NCI-H2107 (cell line): ENCODE data around the gene CAB39L.
A peak's percentile ranks its signal among the peaks of the same experiment; 100 is the strongest.

Experiments used
- DNase-seq: peaks from one replicate; lab custom pipeline; 2025; lab: John Stamatoyannopoulos, UW

CAB39L gene

GRCh38 chr13:49443704-49444523, at the start of gene CAB39L, which contains the start of gene SETDB2:
TSS of gene CAB39L (minus strand) at chr13:49444064. CDS start at chr13:49382910, 61,154 bp downstream.
TSS of gene SETDB2 (plus strand) at chr13:49444274. CDS start at chr13:49451894, 7,620 bp downstream.
- peak; percentile 94 for DNase-seq

GRCh38 chr13:49488563-49488962, 44.7 kb upstream of the CAB39L start:
- no peak for DNase-seq

DNA sequence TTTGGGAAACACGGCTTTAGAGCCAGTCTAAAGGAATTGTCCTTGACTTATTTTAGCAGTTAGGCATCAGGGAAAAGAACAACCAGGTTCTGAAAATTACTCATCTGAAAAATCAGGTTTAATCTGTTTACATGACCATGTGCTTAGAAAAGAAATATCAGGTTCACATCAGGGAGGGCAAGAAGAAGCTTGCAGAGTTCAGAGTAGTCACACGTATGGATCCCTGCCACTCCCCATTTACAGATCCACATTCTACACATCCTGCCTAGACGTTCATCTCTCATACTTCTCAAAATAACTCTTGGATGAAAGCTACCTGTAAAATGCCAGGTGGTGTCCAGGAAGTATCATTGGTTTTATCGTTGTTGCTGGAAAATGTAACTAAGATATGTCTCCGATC, 37.9 kb upstream of the CAB39L start:
- no peak for DNase-seq

GRCh38 chr13:49476529-49476928, 32.7 kb upstream of the CAB39L start:
- DNase-seq, result no peak

GRCh38 chr13:49472186-49472585, 28.3 kb upstream of the CAB39L start:
- no peak for DNase-seq

DNA sequence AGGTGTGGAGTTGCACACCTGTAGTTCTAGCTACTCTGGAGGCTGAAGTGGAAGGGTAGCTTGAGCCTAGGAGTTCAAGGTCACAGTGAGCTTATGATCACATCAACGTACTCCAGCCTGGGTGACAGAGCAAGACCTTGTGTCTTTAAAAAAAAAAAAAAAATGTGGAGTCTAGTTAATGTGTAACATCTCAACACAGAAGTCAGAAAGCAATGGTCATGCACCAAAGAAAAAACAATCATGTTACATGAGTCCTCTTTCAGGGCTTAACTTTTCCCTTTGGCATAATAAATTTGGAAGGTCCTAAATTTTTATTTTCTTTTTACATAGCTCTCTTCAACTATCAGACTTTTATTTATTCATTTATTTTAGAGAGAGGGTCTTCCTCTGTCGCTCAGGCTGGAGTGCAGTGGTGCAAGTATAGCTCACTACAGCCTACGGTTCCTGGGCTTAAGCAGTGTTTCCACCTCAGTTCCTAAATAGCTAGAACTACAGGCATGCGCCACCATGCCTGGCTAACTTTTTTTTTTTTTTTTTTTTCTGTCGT, 22.5 kb upstream of the CAB39L start:
- DNase-seq, result no peak

- DNase-seq, result no peak
These were observed 20.9 kb upstream of the CAB39L start for GRCh38 chr13:49464621-49465325.

- no peak for DNase-seq
These were observed 20.2 kb upstream of the CAB39L start for GRCh38 chr13:49464085-49464484.

GRCh38 chr13:49459580-49459979, 15.7 kb upstream of the CAB39L start:
- no peak for DNase-seq

DNA sequence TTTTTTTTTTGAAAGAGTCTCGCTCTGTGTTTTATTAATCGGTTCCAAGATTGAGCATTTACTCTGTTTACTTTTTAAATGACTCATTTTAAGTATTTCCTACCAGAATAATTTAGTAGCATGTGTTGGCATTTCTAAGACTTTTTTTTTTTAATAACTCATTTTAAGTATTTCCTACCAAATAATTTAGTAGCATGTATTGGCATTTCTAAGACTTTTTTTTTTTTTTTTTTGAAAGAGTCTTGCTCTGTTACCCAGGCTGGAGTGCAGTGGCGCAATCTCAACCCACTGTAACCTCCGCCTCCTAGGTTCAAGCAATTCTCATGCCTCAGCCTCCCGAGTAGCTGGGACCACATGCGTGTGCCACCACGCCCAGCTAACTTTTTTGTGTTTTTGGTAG, 13.4 kb upstream of the CAB39L start:
- DNase-seq, result no peak

DNA sequence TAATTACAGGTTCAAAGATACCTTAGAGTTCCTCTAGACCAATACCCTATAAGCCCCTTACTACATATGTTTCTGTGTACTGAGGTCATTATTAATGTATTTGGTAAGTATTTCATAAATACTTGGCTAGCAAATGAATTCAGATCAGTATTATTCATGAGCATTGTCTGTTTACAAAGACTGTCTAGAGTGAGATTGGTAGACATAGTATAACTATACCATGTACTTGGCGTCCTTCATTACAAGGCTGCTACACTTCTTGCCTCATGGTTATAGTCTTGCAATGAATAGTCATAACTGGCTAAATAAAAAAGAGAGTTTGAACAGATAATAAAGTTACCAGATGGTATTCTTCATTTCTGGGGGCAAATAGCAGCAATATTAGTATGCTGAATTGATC, 12.3 kb upstream of the CAB39L start:
- DNase-seq, result no peak

- DNase-seq, result no peak
These were observed 11.1 kb upstream of the CAB39L start for GRCh38 chr13:49455007-49455398.

GRCh38 chr13:49454388-49455006, 10.6 kb upstream of the CAB39L start:
- no peak for DNase-seq

DNA sequence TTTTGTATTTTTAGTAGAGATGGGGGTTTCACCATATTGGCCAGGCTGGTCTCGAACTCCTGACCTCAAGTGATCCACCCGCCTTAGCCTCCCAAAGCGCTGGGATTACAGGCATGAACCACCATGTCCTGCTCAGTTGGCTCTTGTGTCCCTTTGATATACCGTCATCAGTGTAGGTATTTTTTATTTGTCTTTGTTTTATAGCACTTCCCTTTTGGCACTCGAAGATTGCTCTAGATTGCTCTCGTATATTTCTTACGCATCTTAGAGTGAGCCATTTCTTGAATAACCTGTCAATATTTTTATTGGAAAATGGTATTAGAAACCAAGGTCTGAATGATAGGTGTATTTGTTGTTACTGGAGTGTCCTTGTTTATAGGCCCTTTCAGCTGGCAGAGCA, 9.6 kb upstream of the CAB39L start:
- DNase-seq, result no peak

GRCh38 chr13:49452725-49453457, 9.0 kb upstream of the CAB39L start:
- no peak for DNase-seq

DNA sequence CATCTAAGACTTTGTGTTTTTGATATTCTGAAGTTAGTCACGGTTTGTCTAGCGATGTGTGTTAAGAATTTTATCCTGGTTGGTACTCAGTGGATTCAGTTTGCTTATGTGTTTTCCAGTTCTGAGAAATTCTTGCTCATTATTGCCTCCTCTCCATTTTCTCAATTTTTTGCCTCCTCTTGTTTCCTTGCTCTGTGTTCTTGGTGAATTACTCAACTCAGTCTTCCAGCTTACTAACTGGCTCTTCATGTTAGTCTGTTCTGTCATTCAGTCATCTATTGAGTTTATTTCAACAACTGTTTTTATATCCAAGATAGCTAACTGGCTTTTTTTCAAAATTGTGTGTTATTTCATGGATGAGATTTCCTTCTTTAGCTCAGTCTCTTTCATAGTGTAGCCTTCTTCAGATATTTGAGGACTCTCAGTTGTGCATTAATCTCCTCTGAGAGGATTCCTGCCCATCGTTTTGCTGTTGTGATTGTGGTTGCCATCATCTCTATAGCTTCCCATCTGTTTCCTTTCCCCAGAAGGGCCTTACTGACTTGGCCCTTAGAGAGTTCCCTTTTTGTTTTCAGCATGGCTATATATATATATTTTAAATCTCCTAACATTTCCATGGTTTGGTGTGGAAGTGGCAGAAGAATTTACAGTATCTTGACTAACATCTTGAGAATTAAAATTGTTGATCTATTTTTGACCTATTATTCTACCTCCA, 6.4 kb upstream of the CAB39L start:
- no peak for DNase-seq

GRCh38 chr13:49448753-49449152, 4.9 kb upstream of the CAB39L start:
- no peak for DNase-seq

GRCh38 chr13:49446473-49446872, 2.6 kb upstream of the CAB39L start:
- DNase-seq, result no peak

DNA sequence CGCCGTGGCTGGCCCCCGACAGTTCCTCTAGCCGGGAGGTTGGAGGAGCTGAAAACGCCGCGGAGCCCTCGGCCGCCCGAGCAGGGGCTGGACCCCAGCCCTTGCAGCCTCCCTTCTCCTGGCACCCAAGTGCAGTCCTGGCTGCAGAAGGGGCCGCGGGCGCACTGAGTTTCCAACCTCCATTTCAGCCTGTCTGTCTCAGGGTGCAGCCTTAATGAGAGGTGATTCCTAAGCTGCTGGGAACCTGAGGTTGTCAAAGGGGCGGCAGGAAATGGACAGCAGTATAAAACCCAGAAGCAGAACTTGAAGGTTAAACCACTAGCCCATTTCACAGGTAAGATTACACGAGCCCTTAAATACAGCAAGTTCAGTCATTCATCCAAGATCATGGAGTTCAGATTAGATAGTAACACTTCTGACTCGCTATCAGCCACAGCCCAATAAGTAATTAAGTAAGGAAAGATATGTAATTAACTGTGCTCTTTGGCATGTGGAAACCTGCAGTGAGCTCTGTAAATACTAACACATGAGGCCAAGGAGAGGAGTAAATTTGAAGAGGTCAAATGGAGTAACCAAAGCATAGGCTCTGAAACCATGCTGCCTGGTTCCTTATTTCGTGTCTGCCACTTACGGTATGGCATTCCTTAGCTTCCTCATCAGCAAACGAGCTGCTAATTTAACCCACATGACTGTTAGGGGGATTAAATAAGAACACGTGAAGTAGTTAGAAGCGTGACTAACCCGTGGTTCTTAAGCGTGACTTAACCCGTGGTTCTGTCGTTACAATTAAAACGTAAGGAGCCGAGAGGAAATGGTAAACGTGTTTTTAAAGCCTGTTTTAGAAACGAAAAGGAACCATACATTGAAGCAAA, 896 bp upstream of the CAB39L start:
- DNase-seq, result no peak

DNA sequence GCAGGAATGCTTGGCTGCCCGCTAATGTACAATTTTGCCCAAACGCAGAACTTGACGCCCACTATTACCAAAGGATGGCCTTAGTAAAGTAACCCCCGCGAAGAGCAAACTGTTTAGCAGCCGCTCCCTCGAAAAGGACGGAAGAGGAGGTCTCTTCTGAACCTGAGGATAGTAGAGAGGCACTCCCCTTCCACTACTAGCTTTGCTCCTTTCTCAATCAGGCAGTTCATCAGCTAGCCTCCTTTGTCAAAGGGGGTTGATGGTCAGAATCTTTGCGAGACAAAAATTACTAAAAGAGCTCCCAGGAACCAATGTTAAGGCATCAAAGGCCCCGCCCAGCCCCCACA, 534 bp downstream of the CAB39L start:
- no peak for DNase-seq
